HL-60 (cell line): ENCODE results near the gene FIGN.

Experiments
- CTCF ChIP-seq: IDR thresholded peaks from one replicate; pipeline ENCODE4 v1.5.1; 2011; ENCODE audit warnings: low read length, control low read depth, inconsistent platforms; ENCODE audit not compliant: insufficient read depth
- POLR2AphosphoS5 ChIP-seq: IDR thresholded peaks from 2 replicates; pipeline ENCODE4 v1.6.1; 2012; ENCODE audit warnings: low read depth
- REST ChIP-seq: IDR thresholded peaks from 2 replicates; pipeline ENCODE4 v1.6.1; 2012; ENCODE audit warnings: low read depth; ENCODE audit not compliant: insufficient replicate concordance
- SPI1 ChIP-seq: IDR thresholded peaks from 2 replicates; pipeline ENCODE4 v1.6.1; 2012; ENCODE audit warnings: low read depth, mild to moderate bottlenecking, borderline replicate concordance

DNA sequence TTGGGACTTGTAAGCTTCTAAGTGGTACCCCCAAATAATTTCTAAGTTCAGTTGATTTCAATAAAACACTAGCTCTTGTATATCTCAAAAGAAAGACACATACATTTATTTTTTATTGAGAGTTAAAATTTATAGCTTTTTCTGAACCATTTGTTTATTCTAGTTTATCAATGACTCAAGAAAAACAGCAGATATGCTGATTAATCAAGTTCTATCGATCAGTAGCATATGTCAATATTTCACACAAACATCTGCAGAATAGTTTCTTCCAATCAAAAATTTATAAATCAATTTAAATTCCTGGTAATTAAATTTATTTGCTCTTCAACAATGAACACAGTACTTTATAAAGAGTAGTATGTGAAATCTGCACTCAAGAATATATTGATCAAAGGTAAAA lies 5.3 kb downstream of the FIGN start:
- TF ChIP-seq CTCF (no peak), POLR2AphosphoS5 (no peak), REST (no peak), SPI1 (no peak)
